Measurements from ENCODE around the gene VAMP5. TPM values are rescaled to one million over a fixed set of nuclear protein-coding genes. Genes with fewer than 3 reads are reported as not detected.
"Not testable (repeated sequence)": the region's sequence is repeated elsewhere in the genome, so short reads cannot be mapped to it uniquely, and the experiment has no call there.

Gene VAMP5
- total RNA-seq, 4 donors from 2014 or later: 39.6 to 91.6 (median 55.6) TPM

DNA sequence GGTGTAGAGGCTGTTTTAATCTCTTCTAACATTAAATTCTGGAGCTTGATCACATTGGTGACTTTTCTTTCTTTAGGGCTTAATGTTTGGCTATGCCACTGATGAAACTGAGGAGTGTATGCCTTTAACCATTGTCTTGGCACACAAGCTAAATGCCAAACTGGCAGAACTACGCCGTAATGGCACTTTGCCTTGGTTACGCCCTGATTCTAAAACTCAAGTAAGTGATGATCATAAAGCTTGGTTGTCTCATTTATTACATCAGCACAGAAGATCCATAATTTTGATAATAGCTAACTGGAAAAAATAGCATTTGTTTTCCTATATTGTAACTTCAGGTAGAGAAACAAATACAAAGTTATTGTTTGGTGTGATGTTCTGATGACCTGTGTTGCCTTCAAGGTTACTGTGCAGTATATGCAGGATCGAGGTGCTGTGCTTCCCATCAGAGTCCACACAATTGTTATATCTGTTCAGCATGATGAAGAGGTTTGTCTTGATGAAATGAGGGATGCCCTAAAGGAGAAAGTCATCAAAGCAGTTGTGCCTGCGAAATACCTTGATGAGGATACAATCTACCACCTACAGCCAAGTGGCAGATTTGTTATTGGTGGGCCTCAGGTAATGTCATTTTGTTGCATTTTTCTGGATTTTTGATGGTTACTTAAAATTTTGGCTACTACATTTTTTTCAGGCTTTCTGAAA, 42.3 kb upstream of the VAMP5 start:
- no peak for TF ChIP-seq EP300 (IDR thresholded peaks at IDR 0.05)
- TF ChIP-seq, protein P1, sequence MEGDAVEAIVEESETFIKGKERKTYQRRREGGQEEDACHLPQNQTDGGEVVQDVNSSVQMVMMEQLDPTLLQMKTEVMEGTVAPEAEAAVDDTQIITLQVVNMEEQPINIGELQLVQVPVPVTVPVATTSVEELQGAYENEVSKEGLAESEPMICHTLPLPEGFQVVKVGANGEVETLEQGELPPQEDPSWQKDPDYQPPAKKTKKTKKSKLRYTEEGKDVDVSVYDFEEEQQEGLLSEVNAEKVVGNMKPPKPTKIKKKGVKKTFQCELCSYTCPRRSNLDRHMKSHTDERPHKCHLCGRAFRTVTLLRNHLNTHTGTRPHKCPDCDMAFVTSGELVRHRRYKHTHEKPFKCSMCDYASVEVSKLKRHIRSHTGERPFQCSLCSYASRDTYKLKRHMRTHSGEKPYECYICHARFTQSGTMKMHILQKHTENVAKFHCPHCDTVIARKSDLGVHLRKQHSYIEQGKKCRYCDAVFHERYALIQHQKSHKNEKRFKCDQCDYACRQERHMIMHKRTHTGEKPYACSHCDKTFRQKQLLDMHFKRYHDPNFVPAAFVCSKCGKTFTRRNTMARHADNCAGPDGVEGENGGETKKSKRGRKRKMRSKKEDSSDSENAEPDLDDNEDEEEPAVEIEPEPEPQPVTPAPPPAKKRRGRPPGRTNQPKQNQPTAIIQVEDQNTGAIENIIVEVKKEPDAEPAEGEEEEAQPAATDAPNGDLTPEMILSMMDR (IDR thresholded peaks at IDR 0.05): no peak
- TF ChIP-seq POLR2A (IDR thresholded peaks at IDR 0.05): no peak
- 41 to 42% methylated on average over 5 of the region's 5 CpGs for WGBS, 2 donors
- Histone ChIP-seq H3K9me3 (no peaks in the 10 kb centered on the region), H3K4me1 (peaks cover 0 to 44% (median 23%) of the 10 kb centered on the region in 4 donors), H3K36me3 (peaks cover 11 to 58% (median 40%) of the 10 kb centered on the region in 3 donors), H3K27me3 (no peaks in the 10 kb centered on the region), H3K4me3 (peak overlapping the region in 3 of 4 donors; percentile 71 to 98 (median 79)), H3K27ac (peak overlapping the region in 3 of 4 donors; percentile 10 to 98 (median 97))
- no peak for DNase-seq (ENCODE audit: low spot score in 2 of 2)

DNA sequence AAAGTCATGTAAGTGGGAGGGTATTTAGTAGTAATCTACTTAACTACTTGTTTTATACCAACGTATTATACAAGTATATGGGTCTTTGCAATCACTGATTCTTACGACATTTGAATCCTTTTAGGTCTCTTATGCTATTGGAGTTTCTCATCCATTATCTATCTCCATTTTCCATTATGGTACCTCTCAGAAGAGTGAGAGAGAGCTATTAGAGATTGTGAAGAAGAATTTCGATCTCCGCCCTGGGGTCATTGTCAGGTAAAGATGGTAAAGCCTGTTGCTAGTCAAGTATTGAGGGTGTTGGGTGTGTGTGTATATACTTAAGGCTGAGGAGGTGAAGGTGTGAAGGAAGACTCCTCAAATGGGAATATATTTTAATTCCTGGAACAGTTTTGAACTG, 41.5 kb upstream of the VAMP5 start:
- WGBS, 2 donors: 80 to 81% methylated on average over 4 of the region's 4 CpGs
- peaks cover 11 to 65% (median 40%) of the 10 kb centered on the region in 3 donors for H3K36me3 ChIP-seq

DNA sequence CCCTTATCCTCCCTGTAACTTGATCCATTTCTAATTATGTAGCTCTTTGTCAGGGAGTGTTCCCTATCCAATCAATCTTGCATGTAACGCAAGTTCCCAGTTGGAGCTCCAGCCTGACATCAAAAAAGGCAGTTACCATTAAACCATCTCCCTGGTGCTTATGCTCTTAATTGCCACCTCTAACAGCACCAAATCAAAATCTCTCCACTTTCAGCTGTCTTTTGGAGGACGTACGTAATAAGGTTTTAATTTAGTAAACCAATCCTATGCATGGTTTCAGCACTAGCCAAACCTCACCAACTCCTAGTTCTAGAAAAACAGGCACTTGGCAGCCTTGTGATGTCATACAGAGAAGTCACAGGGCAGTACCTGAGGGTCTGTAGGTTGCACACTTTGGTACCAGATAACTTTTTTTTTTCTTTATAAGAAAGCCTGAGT, 40.0 kb upstream of the VAMP5 start:
- Histone ChIP-seq H3K4me1 (peaks cover 0 to 36% (median 16%) of the 10 kb centered on the region in 4 donors), H3K36me3 (peaks cover 11 to 80% (median 40%) of the 10 kb centered on the region in 3 donors)
- not testable (repeated sequence) for H3K27me3 ChIP-seq; H3K27ac ChIP-seq; H3K4me3 ChIP-seq; DNase-seq (ENCODE audit: low spot score in 2 of 2); H3K9me3 ChIP-seq
- 70 to 80% methylated on average over 3 of the region's 3 CpGs for WGBS, 2 donors

More for the DNA sequence above, 41.5 kb upstream of the VAMP5 start:
- no peaks in the 10 kb centered on the region for H3K27me3 ChIP-seq
- DNase-seq (ENCODE audit: low spot score in 2 of 2): no peak
- peaks cover 0 to 36% (median 16%) of the 10 kb centered on the region in 4 donors for H3K4me1 ChIP-seq
- peak overlapping the region in 1 of 4 donors; percentile 3 for H3K27ac ChIP-seq
- TF ChIP-seq, protein P1 (IDR thresholded peaks at IDR 0.05): no peak
- TF ChIP-seq POLR2A (IDR thresholded peaks at IDR 0.05): no peak
- no peak for TF ChIP-seq EP300 (IDR thresholded peaks at IDR 0.05)
- H3K9me3 ChIP-seq: no peaks in the 10 kb centered on the region
- no peak overlapping the region for H3K4me3 ChIP-seq

DNA sequence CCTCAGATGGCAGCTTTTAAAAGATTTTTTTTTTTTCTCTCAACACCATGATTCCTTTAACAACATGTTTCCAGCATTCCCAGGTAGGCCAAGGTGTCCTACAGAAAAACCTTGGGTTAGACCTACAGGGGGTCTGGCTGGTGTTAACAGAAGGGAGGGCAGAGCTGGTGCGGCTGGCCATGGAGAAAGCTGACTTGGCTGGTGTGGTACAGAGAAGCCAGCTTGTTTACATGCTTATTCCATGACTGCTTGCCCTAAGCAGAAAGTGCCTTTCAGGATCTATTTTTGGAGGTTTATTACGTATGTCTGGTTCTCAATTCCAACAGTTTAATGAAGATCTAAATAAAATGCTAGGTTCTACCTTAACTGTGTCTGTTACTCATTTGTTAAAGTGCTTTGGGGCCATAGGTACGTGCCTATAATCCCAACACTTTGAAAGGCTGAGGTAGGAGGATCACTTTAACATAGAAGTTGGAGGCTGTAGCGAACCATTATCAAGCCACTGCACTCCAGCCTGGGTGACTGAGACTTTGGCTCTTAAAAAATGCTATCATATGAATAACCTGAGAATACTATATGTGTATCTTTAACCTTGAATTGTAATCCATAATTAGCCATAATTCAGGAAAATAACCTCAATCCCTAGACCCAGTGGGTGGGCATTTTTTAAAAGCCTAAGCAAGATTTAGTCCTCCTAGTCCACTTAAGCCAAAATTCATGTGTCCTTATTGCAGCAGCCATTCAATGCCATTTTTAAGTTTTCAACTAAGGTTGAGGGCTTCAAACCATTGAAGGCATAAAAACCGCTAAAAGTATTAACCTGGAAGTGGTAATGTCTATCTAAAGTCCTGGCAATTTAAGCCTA, 39.1 kb upstream of the VAMP5 start:
- not testable (repeated sequence) for H3K27me3 ChIP-seq; DNase-seq (ENCODE audit: low spot score in 2 of 2); H3K9me3 ChIP-seq; H3K27ac ChIP-seq; H3K4me3 ChIP-seq
- WGBS, 2 donors: 70 to 84% methylated on average over 5 of the region's 5 CpGs
- Histone ChIP-seq H3K36me3 (peaks cover 11 to 88% (median 40%) of the 10 kb centered on the region in 3 donors), H3K4me1 (peaks cover 0 to 35% (median 16%) of the 10 kb centered on the region in 4 donors)

DNA sequence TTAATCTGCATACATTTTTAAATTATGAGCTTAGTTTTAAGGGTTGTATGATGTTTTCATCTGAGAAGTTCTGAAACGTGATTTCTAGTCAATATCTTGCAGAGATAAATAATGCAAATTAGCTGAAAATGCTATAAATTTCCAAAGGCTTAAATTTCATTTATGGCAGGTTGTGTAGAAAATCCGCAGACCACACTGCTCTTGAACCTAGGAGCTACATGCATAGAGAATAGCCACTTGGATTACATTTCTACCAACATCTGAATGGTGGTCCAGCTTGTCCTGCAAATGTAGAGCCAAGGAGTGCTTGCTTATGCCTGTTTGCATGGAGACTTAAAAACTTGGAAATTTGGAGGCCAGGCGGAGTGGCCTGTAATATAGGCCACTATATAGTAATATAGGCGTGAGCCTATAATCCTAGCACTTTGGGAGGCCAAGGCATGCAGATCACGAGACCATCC, 38.4 kb upstream of the VAMP5 start:
- TF ChIP-seq EP300 (IDR thresholded peaks at IDR 0.05) (no peak), POLR2A (IDR thresholded peaks at IDR 0.05) (no peak)
- TF ChIP-seq, protein P1 (IDR thresholded peaks at IDR 0.05): no peak
- WGBS, 2 donors: 73 to 86% methylated on average over 5 of the region's 5 CpGs
- Histone ChIP-seq H3K36me3 (peaks cover 11 to 95% (median 40%) of the 10 kb centered on the region in 3 donors), H3K27ac (no peak overlapping the region), H3K27me3 (no peaks in the 10 kb centered on the region), H3K4me1 (peaks cover 0 to 29% (median 14%) of the 10 kb centered on the region in 4 donors), H3K9me3 (no peaks in the 10 kb centered on the region), H3K4me3 (no peak overlapping the region)
- no peak for DNase-seq (ENCODE audit: low spot score in 2 of 2)
